ENCODE measurements around the gene NFKBIA.

NFKBIA gene

DNA sequence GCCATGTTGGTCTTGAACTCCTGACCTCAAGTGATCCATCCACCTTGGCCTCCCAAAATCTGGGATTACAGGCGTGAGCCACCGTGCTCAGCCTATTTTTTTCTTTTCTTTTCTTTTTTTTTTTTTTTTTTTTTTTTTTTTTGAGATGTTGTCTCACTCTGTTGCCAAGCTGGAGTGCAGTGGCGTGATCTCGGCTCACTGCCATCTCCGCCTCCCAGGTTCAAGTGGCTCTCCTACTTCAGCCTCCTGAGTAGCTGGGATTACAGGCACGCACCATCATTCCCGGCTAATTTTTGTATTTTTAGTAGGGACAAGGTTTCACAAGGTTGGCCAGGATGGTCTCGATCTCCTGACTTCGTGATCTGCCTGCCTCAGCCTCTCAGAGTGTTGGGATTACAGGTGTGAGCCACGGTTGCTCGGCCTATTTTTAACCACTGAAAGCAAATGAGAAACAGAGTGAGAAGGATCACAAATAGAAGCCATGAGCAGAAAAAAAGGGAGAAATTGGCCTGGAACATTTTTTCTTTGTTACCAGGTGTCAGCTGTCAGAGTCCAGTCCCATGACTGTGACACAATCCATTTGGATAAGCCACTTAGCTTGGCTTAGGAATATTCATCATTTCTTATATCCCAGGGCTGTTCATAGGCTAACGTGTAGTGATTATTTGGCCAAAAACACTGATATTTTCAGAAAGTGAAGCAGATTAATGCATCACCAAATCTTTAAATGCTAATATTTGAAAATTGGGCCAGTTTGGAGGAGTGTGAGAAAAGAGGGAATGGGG, 7.9 kb upstream of the NFKBIA start:
- no peak overlapping the region for H3K4me3 ChIP-seq (ENCODE audit: low read depth, low read length)
- DNase-seq (ENCODE audit: low read depth): no peak
- TF ChIP-seq POLR2A (IDR thresholded peaks at IDR 0.05; ENCODE audit: extremely low read depth, insufficient read length) (no peak), MYC (IDR thresholded peaks at IDR 0.05; ENCODE audit: low read depth, low read length) (no peak)
- TF ChIP-seq, protein P1, sequence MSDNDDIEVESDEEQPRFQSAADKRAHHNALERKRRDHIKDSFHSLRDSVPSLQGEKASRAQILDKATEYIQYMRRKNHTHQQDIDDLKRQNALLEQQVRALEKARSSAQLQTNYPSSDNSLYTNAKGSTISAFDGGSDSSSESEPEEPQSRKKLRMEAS (IDR thresholded peaks at IDR 0.05; ENCODE audit: low read depth, low read length): no peak
- TF ChIP-seq, protein P2, sequence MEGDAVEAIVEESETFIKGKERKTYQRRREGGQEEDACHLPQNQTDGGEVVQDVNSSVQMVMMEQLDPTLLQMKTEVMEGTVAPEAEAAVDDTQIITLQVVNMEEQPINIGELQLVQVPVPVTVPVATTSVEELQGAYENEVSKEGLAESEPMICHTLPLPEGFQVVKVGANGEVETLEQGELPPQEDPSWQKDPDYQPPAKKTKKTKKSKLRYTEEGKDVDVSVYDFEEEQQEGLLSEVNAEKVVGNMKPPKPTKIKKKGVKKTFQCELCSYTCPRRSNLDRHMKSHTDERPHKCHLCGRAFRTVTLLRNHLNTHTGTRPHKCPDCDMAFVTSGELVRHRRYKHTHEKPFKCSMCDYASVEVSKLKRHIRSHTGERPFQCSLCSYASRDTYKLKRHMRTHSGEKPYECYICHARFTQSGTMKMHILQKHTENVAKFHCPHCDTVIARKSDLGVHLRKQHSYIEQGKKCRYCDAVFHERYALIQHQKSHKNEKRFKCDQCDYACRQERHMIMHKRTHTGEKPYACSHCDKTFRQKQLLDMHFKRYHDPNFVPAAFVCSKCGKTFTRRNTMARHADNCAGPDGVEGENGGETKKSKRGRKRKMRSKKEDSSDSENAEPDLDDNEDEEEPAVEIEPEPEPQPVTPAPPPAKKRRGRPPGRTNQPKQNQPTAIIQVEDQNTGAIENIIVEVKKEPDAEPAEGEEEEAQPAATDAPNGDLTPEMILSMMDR (IDR thresholded peaks at IDR 0.05; ENCODE audit: low read depth, low read length): no peak

DNA sequence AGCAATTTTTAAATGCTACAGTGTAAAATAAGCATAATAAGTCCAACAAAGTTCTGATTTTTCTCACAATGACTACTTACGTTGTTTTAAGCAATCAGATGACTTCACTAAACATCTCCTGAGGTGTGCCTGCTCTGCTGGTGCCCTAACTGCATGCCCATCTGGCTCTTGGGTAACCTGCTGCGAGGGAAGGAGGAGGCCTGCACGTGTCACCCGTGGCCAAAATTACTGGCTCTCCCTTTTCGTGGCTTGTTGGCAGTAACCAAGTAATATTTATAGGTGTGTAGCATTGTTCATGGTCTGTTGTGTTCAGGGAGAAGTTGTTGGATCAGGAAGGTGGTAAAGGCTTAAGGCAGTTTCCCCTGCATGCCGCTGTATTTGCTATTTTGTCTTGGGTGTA, 6.3 kb upstream of the NFKBIA start:
- no peak overlapping the region for H3K4me3 ChIP-seq (ENCODE audit: low read depth, low read length)
- TF ChIP-seq MYC (IDR thresholded peaks at IDR 0.05; ENCODE audit: low read depth, low read length) (no peak), POLR2A (IDR thresholded peaks at IDR 0.05; ENCODE audit: extremely low read depth, insufficient read length) (no peak)
- TF ChIP-seq, protein P1 (IDR thresholded peaks at IDR 0.05; ENCODE audit: low read depth, low read length): no peak
- TF ChIP-seq, protein P2 (IDR thresholded peaks at IDR 0.05; ENCODE audit: low read depth, low read length): no peak
- DNase-seq (ENCODE audit: low read depth): no peak

DNA sequence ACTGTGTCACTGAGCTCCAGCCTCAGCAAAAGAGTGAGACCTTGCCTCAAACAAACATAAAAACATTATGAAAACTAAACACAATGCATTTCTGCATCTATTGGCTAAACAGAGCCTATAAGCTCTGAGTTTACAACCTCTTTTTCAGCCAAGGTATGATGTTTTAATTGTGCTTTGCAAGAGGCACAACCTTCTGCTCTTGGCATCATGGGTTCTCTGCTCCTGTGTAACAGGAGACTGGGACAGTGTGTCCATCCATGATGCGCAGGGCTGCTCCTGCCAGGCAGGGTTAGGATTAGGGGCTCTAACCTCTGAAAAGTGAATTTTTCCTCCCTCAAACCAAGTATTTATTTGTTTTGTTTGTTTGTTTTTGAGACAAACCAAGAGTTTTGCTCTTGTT, 5.0 kb upstream of the NFKBIA start:
- DNase-seq (ENCODE audit: low read depth): no peak
- TF ChIP-seq, protein P1 (IDR thresholded peaks at IDR 0.05; ENCODE audit: low read depth, low read length): no peak
- TF ChIP-seq, protein P2 (IDR thresholded peaks at IDR 0.05; ENCODE audit: low read depth, low read length): no peak
- TF ChIP-seq POLR2A (IDR thresholded peaks at IDR 0.05; ENCODE audit: extremely low read depth, insufficient read length) (no peak), MYC (IDR thresholded peaks at IDR 0.05; ENCODE audit: low read depth, low read length) (no peak)
- H3K4me3 ChIP-seq (ENCODE audit: low read depth, low read length): no peak overlapping the region

DNA sequence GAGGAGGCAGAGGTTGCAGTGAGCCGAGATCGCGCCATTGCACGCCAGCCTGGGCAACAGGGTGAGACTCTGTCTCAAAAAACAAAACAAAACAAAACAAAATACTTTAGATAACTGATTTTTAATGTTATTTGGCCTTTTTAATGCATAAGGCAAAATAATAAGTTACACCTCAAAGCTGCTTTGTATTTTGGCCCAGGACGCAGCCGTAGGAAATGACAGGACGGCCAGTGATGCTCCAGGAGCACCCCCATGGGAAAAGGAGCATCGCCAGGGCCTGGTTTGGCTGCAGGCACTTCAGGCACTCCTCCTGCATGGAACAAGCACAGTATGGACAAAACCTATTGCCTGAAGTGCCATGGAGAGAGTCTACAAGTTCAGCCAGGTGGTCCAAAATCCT, 3.5 kb upstream of the NFKBIA start:
- DNase-seq (ENCODE audit: low read depth): no peak
- H3K4me3 ChIP-seq (ENCODE audit: low read depth, low read length): no peak overlapping the region
- TF ChIP-seq, protein P2 (IDR thresholded peaks at IDR 0.05; ENCODE audit: low read depth, low read length): no peak
- TF ChIP-seq POLR2A (IDR thresholded peaks at IDR 0.05; ENCODE audit: extremely low read depth, insufficient read length) (no peak), MYC (IDR thresholded peaks at IDR 0.05; ENCODE audit: low read depth, low read length) (no peak)
- TF ChIP-seq, protein P1 (IDR thresholded peaks at IDR 0.05; ENCODE audit: low read depth, low read length): no peak

DNA sequence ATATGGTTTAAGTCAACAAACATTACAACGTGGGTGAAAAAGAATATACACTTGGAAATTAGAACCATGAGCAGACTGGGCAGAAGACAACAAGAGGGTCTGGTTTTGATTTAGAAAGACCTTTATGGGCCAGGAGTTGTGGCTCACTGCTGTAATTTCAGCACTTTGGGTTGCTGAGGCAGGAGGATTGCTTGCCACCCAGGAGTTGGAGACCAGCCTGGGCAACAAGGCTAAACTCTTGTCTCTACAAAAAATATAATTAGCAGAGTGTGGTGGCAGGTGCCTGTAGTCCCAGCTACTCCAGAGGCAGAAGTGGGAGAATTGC, 2.7 kb upstream of the NFKBIA start:
- no peak overlapping the region for H3K4me3 ChIP-seq (ENCODE audit: low read depth, low read length)
- DNase-seq (ENCODE audit: low read depth): no peak
- TF ChIP-seq POLR2A (IDR thresholded peaks at IDR 0.05; ENCODE audit: extremely low read depth, insufficient read length): no peak
- TF ChIP-seq, protein P1 (IDR thresholded peaks at IDR 0.05; ENCODE audit: low read depth, low read length): no peak
- TF ChIP-seq, protein P2 (IDR thresholded peaks at IDR 0.05; ENCODE audit: low read depth, low read length): no peak
- no peak for TF ChIP-seq MYC (IDR thresholded peaks at IDR 0.05; ENCODE audit: low read depth, low read length)

All from NB4 (cell line).